Stimulated activated CD8-positive, alpha-beta memory T cell treated with anti-CD3 and anti-CD28 coated beads, Interleukin-12 subunit alpha, Interleukin-12 subunit beta, amount 100 ng/mL, for 4 hours (primary cell): ENCODE measurements around the gene KCNC2.

Experiments
- DNase-seq: peaks from one replicate; pipeline ENCODE4 v3.0.0-alpha.2; 2020; ENCODE audit warnings: low read depth

Gene KCNC2

GRCh38 chr12:75058228-75058627 is 151.4 kb downstream of the KCNC2 start:
- no peak for DNase-seq

- DNase-seq: no peak
Measured at GRCh38 chr12:75048767-75049166, 160.9 kb downstream of the KCNC2 start.

GRCh38 chr12:75047885-75048525 is 161.6 kb downstream of the KCNC2 start:
- DNase-seq: no peak

GRCh38 chr12:75042125-75042524 is 167.5 kb downstream of the KCNC2 start:
- DNase-seq: no peak

GRCh38 chr12:75041472-75041871 is 168.2 kb downstream of the KCNC2 start:
- DNase-seq: no peak

GRCh38 chr12:75020068-75020557 is 189.5 kb downstream of the KCNC2 start:
- no peak for DNase-seq

- DNase-seq: no peak
Measured at GRCh38 chr12:75011120-75011519, 198.5 kb downstream of the KCNC2 start.

GRCh38 chr12:75007133-75007532 is 202.5 kb downstream of the KCNC2 start:
- no peak for DNase-seq

GRCh38 chr12:75000120-75000519 is 209.5 kb downstream of the KCNC2 start:
- no peak for DNase-seq

- DNase-seq: no peak
Measured at GRCh38 chr12:74999474-74999873, 210.2 kb downstream of the KCNC2 start.
